Measurements from ENCODE around the gene PLCH2. TPM values are rescaled to one million over a fixed set of nuclear protein-coding genes. Genes with fewer than 3 reads are reported as not detected.

PLCH2 gene
- total RNA-seq, 4 donors from 2014 or later, result 0.16 to 1.7 (median 0.44) TPM

DNA sequence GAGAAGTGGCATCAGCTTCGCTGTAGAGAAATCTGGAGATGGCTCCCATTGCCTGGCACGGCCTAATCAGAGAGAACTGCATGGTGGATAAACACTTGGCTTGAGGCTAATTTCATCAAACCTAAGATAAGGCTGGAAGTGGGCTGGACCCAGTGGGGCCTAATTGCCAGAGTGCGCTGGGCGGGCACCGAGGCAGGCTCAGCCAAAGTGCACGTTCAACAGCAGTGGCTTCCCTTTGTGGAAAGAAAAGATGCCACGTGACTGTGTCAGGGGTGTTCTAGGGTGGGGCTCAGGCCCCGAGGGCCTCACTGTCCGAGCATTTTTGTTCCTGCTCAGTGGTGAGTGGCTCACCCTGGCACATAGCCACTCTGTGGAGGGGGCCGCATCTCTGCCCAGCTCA is 5.8 kb downstream of the PLCH2 start:
- ATAC-seq (ENCODE audit: low FRiP score) (peak; percentile 24), DNase-seq (ENCODE audit: low spot score) (no peak)
- TF ChIP-seq, protein P1, sequence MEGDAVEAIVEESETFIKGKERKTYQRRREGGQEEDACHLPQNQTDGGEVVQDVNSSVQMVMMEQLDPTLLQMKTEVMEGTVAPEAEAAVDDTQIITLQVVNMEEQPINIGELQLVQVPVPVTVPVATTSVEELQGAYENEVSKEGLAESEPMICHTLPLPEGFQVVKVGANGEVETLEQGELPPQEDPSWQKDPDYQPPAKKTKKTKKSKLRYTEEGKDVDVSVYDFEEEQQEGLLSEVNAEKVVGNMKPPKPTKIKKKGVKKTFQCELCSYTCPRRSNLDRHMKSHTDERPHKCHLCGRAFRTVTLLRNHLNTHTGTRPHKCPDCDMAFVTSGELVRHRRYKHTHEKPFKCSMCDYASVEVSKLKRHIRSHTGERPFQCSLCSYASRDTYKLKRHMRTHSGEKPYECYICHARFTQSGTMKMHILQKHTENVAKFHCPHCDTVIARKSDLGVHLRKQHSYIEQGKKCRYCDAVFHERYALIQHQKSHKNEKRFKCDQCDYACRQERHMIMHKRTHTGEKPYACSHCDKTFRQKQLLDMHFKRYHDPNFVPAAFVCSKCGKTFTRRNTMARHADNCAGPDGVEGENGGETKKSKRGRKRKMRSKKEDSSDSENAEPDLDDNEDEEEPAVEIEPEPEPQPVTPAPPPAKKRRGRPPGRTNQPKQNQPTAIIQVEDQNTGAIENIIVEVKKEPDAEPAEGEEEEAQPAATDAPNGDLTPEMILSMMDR (IDR thresholded peaks at IDR 0.05), result no peak

DNA sequence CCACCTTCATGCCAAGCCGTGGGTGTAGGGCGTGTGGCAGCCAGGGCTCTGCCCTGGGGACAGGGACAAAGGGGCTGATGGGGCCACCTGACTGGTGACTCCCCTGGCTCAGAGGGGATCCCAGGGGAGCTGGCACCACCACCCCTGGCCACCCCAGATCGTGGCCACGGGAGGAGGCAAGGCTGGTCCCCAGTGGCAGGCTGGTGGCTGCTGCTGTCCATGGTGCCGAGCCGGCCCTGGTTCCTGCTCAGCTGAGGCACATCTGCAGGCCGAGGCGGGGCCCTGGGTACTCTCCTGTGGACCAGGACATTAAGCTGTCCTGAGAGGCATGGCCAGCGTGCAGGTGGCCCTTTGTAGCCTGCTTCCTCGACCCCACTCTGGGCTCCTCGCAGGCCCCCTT is 6.5 kb downstream of the PLCH2 start:
- TF ChIP-seq, protein P1 (IDR thresholded peaks at IDR 0.05), result no peak
- ATAC-seq (ENCODE audit: low FRiP score) (no peak), DNase-seq (ENCODE audit: low spot score) (no peak)

DNA sequence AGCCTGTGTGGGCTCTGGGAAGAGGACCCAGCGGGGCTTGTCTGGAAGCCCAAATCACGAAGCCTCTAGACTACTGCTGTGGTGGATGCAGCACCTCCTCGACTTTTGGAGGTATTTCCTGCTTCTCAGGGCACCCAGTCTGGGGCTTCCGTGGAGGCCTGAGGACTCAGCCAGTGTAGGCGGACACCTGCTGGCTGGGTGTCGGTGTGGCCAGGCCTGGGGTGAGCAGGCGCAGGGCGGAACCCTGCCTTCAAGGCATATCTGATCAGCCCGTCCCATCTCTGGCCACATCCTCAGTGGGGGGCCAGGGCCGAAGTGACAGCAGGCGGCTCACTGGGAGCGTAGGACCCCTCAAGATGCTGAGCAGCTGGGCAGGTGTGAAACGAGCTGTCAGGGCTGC is 6.9 kb downstream of the PLCH2 start:
- no peak for DNase-seq (ENCODE audit: low spot score)
- ATAC-seq (ENCODE audit: low FRiP score), result no peak
- TF ChIP-seq, protein P1 (IDR thresholded peaks at IDR 0.05), result no peak

DNA sequence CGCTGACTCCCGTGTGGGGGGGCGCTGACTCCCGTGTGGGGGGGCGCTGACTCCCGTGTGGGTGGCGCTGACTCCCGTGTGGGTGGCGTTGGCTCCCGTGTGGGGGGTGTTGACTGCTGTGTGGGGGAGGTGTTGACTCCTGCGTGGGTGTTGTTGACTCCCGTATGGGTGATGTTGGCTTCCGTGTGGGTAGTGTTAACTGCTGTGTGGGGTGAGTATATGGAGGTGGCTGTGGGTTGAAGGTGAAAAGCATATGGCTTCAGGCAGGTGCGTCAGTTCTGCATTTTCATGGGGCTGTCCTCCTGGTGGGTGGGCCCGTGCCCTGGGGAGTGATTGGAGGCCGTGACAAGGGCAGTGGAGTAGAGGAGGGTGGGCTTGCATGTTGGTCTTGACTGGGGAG is 7.9 kb downstream of the PLCH2 start:
- no peak for ATAC-seq (ENCODE audit: low FRiP score)
- TF ChIP-seq, protein P1 (IDR thresholded peaks at IDR 0.05), result no peak
- no peak for DNase-seq (ENCODE audit: low spot score)

DNA sequence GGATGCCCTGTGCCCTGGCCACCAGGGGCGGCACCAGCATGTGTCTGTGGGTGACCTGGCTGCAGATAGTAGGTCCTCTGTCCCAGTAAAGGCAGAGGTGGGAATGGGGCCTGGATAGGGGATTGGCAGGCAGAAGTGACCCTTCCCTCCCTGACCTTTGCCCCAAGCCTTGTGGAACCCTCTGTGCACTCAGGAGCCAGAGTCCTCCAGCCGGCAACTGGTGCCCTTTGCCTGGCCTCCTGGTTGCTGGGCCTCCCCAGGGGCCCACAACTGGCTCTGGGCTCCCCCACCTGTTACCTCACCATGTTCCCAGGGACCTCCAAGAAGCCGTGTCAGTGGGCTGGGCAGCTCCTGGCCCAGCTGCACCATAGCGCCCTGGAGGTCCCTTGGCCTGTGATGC is 10.0 kb downstream of the PLCH2 start:
- DNase-seq (ENCODE audit: low spot score), result no peak
- no peak for ATAC-seq (ENCODE audit: low FRiP score)
- TF ChIP-seq, protein P1 (IDR thresholded peaks at IDR 0.05), result no peak

DNA sequence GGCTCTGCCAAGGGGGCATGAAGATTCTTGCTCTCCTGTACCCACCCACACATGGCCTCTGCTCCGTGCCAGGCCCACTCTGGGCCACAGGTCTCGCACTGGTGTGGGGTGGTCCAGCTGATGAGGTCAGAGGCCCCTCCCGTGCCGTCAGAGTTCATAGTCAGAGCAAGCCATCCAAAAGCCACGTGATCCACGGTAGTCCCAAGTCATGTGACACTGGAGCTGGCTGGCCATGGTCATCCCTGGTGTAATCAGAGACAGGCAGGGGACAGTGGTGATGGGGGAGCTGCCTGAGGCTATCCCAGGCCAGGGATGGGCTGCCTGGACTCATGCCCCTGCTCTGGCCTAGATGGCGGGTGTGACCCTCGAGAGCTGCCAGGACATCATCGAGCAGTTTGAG is 10.5 kb downstream of the PLCH2 start:
- TF ChIP-seq, protein P1 (IDR thresholded peaks at IDR 0.05), result no peak
- ATAC-seq (ENCODE audit: low FRiP score) (no peak), DNase-seq (ENCODE audit: low spot score) (no peak)

DNA sequence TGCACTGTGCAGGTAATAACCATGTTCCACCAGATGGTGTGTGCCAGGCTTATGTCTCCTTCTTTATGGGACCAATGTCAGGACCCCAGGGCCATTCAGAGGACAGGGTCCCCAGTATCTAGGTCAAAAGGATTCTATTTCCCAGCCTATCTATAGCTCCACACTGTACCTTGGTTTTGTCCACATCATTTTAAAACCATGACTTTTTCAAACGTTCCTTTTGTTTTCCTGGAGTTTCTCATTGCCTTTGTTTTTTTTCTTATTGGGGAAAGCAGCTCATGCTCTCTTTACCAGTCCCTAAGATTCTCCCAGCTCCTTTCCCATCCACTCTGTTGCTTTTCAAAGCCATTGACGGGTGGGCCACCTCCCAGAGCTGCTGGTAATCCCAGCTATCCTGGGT is 12.6 kb downstream of the PLCH2 start:
- DNase-seq (ENCODE audit: low spot score) (no peak), ATAC-seq (ENCODE audit: low FRiP score) (no peak)
- TF ChIP-seq, protein P1 (IDR thresholded peaks at IDR 0.05), result no peak

Measured in omental fat pad (tissue), 4 donors.